ENCODE data around the gene CMTM3. TPM values are rescaled to one million over a fixed set of nuclear protein-coding genes. Genes with fewer than 3 reads are reported as not detected.

CMTM3 gene
- total RNA-seq, 4 donors from 2014 or later, result 15.7 to 24.9 (median 19.3) TPM

DNA sequence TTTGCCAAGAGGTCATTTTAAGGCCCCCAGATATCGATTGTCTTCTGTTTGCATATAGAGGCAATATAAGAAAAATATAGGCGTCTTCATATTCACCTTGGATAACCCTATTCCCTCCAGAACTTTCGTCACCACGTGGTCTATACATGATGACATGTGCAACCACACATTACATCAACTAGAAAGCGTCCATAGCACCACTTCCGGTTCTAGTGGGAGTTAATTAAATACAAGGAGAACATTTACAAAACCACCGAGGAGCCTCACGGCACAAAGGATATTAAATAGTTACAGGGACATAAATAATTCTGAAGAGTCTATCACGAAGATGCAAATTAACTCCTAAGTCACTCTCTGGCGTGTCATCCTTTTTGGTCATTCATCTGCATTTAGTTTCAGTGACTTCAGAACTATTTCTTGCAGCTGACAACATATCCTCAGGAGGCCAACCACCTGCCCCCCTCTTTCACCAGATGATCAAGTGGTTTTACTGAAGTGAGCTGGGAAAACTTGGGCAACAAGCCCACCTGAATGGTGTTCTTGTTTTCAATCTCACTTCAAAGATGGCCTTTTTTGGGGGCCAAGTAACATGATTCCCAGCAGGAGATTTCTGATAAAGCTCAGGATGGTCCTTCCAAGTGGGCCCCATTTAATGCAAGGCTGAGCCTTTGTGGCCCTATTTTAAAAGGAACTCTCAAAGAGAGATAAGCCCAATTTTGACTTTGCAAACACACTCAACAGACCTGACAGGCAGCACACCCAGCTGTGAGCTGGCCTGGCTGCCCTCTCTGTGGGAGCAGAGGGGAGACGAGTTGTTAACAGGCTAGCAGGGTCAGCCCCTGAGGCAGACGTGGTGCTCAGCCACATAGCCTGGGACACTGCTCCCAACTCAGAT is 15.3 kb downstream of the CMTM3 start:
- 67 to 83% methylated on average over 9 to 10 of the region's 12 CpGs for WGBS, 2 donors (ENCODE audit: low coverage in 1 of 2)
- Histone ChIP-seq H3K4me3 (no peak overlapping the region), H3K27me3 (no peaks in the 10 kb centered on the region), H3K36me3 (peaks cover 0 to 34% of the 10 kb centered on the region in 2 donors), H3K9me3 (no peaks in the 10 kb centered on the region), H3K4me1 (peaks cover 0 to 17% (median 0%) of the 10 kb centered on the region in 3 donors), H3K27ac (no peak overlapping the region)
- no peak for ATAC-seq
- TF ChIP-seq POLR2AphosphoS5 (IDR thresholded peaks at IDR 0.05) (no peak), POLR2A (IDR thresholded peaks at IDR 0.05) (no peak), EP300 (IDR thresholded peaks at IDR 0.05) (no peak)
- TF ChIP-seq, protein P1, sequence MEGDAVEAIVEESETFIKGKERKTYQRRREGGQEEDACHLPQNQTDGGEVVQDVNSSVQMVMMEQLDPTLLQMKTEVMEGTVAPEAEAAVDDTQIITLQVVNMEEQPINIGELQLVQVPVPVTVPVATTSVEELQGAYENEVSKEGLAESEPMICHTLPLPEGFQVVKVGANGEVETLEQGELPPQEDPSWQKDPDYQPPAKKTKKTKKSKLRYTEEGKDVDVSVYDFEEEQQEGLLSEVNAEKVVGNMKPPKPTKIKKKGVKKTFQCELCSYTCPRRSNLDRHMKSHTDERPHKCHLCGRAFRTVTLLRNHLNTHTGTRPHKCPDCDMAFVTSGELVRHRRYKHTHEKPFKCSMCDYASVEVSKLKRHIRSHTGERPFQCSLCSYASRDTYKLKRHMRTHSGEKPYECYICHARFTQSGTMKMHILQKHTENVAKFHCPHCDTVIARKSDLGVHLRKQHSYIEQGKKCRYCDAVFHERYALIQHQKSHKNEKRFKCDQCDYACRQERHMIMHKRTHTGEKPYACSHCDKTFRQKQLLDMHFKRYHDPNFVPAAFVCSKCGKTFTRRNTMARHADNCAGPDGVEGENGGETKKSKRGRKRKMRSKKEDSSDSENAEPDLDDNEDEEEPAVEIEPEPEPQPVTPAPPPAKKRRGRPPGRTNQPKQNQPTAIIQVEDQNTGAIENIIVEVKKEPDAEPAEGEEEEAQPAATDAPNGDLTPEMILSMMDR (IDR thresholded peaks at IDR 0.05), result no peak

DNA sequence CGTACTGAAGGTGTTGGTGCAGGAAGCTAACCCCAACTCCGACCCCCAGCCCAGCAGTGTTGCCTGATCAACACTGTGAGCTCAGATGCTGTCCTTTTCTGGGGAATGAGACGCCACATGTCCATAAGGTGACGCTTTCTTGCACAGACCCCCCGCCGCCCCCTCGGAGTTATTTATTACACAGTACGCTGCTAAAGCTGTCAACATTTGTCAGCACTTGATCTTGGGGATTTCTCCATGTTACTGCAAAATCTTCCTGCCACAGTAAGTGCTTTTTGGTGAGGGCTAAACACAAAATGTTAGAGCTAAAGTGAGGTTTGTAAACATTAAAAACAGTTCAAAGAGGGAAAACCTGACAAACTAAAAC is 15.9 kb downstream of the CMTM3 start:
- Histone ChIP-seq H3K27ac (no peak overlapping the region), H3K4me3 (no peak overlapping the region), H3K36me3 (peaks cover 0 to 33% of the 10 kb centered on the region in 2 donors), H3K27me3 (no peaks in the 10 kb centered on the region), H3K4me1 (peaks cover 0 to 17% (median 0%) of the 10 kb centered on the region in 3 donors), H3K9me3 (no peaks in the 10 kb centered on the region)
- ATAC-seq, result no peak
- 86% methylated on average over 8 of the region's 8 CpGs; no CpG with 5 or more reads in 1 of the 2 donors for WGBS, 2 donors (ENCODE audit: low coverage in 1 of 2)
- TF ChIP-seq EP300 (IDR thresholded peaks at IDR 0.05) (no peak), POLR2A (IDR thresholded peaks at IDR 0.05) (no peak), POLR2AphosphoS5 (IDR thresholded peaks at IDR 0.05) (no peak)
- TF ChIP-seq, protein P1 (IDR thresholded peaks at IDR 0.05), result no peak

DNA sequence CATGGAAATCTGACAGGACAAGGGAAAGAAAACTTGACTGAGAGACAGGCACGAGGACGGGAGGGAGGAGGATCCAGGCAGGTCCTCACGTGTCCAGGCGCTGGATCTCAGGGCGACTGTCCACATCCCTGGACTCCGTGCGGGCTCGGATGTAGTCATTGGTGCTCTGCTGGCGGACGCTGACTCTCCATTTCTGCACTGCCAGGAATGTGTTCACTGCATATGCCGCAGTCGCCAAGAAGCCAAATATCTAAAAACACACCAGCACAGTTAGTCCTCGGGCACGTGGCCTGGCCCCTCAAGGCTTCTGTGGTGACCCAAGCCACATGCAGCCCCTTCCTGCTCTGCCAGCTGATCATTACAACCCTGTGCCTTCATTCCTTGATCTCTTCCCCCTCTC is 17.5 kb downstream of the CMTM3 start:
- ATAC-seq, result no peak
- TF ChIP-seq POLR2AphosphoS5 (IDR thresholded peaks at IDR 0.05) (no peak), POLR2A (IDR thresholded peaks at IDR 0.05) (no peak), EP300 (IDR thresholded peaks at IDR 0.05) (no peak)
- TF ChIP-seq, protein P1 (IDR thresholded peaks at IDR 0.05), result no peak
- H3K27me3 ChIP-seq, result no peaks in the 10 kb centered on the region
- peaks cover 0 to 33% of the 10 kb centered on the region in 2 donors for H3K36me3 ChIP-seq
- H3K4me1 ChIP-seq, result peaks cover 0 to 17% (median 0%) of the 10 kb centered on the region in 3 donors
- no peaks in the 10 kb centered on the region for H3K9me3 ChIP-seq
- H3K4me3 ChIP-seq, result no peak overlapping the region
- no peak overlapping the region for H3K27ac ChIP-seq
- WGBS, 2 donors (ENCODE audit: low coverage in 1 of 2), result 89% methylated on average over 13 of the region's 14 CpGs; no CpG with 5 or more reads in 1 of the 2 donors

DNA sequence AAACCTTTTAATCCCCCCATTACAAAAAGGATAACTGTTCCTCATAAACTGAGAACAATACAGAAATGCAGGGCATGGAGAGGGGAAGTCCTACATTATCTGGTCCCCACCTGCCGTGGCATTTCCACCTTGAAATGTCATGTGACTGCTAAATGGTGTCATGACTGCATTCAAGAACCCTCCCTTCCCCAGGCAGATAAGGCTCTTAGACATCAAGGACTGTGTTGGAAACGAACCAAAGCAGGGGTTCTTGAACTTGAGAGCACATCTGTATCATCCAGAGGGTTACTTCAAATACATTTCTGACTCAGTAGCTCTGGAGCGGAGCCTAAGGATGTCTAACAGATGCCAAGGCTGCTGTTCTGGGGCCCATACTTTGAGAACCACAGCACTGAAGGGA is 18.4 kb downstream of the CMTM3 start:
- H3K4me1 ChIP-seq, result peaks cover 0 to 14% (median 0%) of the 10 kb centered on the region in 3 donors
- TF ChIP-seq POLR2A (IDR thresholded peaks at IDR 0.05) (no peak), EP300 (IDR thresholded peaks at IDR 0.05) (no peak), POLR2AphosphoS5 (IDR thresholded peaks at IDR 0.05) (no peak)
- TF ChIP-seq, protein P1 (IDR thresholded peaks at IDR 0.05), result no peak
- H3K36me3 ChIP-seq, result peaks cover 0 to 33% of the 10 kb centered on the region in 2 donors
- no peak overlapping the region for H3K4me3 ChIP-seq
- ATAC-seq, result no peak
- H3K9me3 ChIP-seq, result no peaks in the 10 kb centered on the region
- H3K27ac ChIP-seq, result no peak overlapping the region
- WGBS, 2 donors (ENCODE audit: low coverage in 1 of 2), result 78% methylated on average over 2 of the region's 3 CpGs; no CpG with 5 or more reads in 1 of the 2 donors
- no peaks in the 10 kb centered on the region for H3K27me3 ChIP-seq
